ENCODE measurements around the gene SAV1.
"Not testable (repeated sequence)": the region's sequence is repeated elsewhere in the genome, so short reads cannot be mapped to it uniquely, and the experiment has no call there.

SAV1 gene

GRCh38 chr14:50664579-50664978 is 3.5 kb downstream of the SAV1 start:
- not testable (repeated sequence) for DNase-seq

- DNase-seq = no peak
Observed at GRCh38 chr14:50659327-50659974, 8.7 kb downstream of the SAV1 start.

GRCh38 chr14:50658203-50658602 is 9.9 kb downstream of the SAV1 start:
- no peak for DNase-seq

GRCh38 chr14:50657753-50658152 is 10.4 kb downstream of the SAV1 start:
- no peak for DNase-seq

GRCh38 chr14:50656776-50657175 is 11.3 kb downstream of the SAV1 start:
- DNase-seq = no peak

GRCh38 chr14:50649691-50650090 is 18.4 kb downstream of the SAV1 start:
- DNase-seq = no peak

GRCh38 chr14:50647753-50648152 is 20.4 kb downstream of the SAV1 start:
- no peak for DNase-seq

GRCh38 chr14:50647282-50647681 is 20.8 kb downstream of the SAV1 start:
- DNase-seq = no peak

- no peak for DNase-seq
Observed at GRCh38 chr14:50635141-50635540, 33.0 kb downstream of the SAV1 start.

- no peak for DNase-seq
Observed at GRCh38 chr14:50633954-50634353, 34.2 kb downstream of the SAV1 start.

- DNase-seq = no peak
Observed at GRCh38 chr14:50631408-50631821, 36.7 kb downstream of the SAV1 start.

GRCh38 chr14:50624947-50625346 is 43.2 kb downstream of the SAV1 start:
- not testable (repeated sequence) for DNase-seq

- no peak for DNase-seq
Observed at GRCh38 chr14:50624447-50624846, 43.7 kb downstream of the SAV1 start.

- DNase-seq = no peak
Observed at GRCh38 chr14:50622978-50623377, 45.1 kb downstream of the SAV1 start.

- no peak for DNase-seq
Observed at GRCh38 chr14:50620341-50620740, 47.8 kb downstream of the SAV1 start.

GRCh38 chr14:50619569-50620141 is 48.5 kb downstream of the SAV1 start:
- DNase-seq = peak; percentile 7

GRCh38 chr14:50616275-50616674 is 51.8 kb downstream of the SAV1 start:
- no peak for DNase-seq

GRCh38 chr14:50615552-50615951 is 52.6 kb downstream of the SAV1 start:
- DNase-seq = no peak

GRCh38 chr14:50615056-50615455 is 53.0 kb downstream of the SAV1 start:
- no peak for DNase-seq

- no peak for DNase-seq
Observed at GRCh38 chr14:50612806-50613205, 55.3 kb downstream of the SAV1 start.

- DNase-seq = no peak
Observed at GRCh38 chr14:50610465-50610864, 57.6 kb downstream of the SAV1 start.

GRCh38 chr14:50608302-50608851 is 59.7 kb downstream of the SAV1 start:
- no peak for DNase-seq

GRCh38 chr14:50607761-50608160 is 60.3 kb downstream of the SAV1 start:
- no peak for DNase-seq

GRCh38 chr14:50607181-50607580 is 60.9 kb downstream of the SAV1 start:
- peak; percentile 56 for DNase-seq

GRCh38 chr14:50606468-50606867 is 61.6 kb downstream of the SAV1 start:
- no peak for DNase-seq

All from inflammatory macrophage treated with lipopolysaccharide for 4 hours (primary cell).